Measurements from ENCODE around the gene CSNK2A2.

CSNK2A2 gene

DNA sequence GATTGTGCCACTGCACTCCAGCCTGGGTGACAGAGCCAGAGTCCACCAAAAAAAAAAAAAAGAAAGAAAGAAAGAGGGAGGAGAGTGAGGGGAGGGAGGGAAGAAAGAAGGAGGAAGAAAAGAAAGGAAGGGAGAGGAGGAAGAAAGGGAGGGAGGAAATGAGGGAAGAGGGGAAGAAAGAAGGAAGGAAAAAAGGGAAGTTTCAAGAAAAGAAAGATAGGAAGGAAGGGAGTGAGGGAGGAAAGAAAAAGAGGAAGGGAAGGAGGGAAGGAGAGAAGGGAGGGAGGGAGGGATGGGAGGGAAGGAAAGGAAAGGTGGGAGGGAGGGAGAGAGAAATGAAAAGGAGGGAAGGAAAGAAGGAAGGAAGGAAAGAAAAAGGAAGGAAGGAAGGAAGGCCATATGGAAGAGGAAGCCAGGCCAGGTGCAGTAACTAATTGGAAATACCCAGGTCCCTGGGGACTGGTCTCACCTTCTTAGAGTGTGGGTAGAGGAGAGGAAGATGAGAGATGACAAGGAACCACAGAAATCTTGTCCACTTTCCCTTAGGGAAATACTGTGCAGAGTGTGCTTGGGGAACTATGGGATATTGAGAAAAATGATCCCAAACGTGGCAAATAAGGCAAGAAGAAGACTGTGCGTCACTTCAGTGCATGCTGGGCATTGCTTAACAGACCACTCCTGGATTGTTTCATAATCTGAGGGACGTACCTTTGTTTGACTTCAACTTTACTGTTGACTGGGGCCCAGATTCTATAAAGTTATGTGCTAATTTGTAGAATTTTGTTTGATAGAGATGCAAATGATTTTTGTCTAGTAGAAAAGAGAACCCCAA is 15.1 kb upstream of the CSNK2A2 start:
- DNase-seq (no peak), ATAC-seq (no peak)
- H3K9me3 Mint-ChIP-seq, result no peaks in the 10 kb centered on the region
- H3K4me1 Mint-ChIP-seq, result peaks cover 2% of the 10 kb centered on the region
- H3K27ac Mint-ChIP-seq, result peak overlapping the region; percentile 44
- H3K36me3 Mint-ChIP-seq (ENCODE audit: low read depth), result no peaks in the 10 kb centered on the region
- peaks cover 27% of the 10 kb centered on the region for H3K27me3 Mint-ChIP-seq
- no peak overlapping the region for H3K4me3 Mint-ChIP-seq

DNA sequence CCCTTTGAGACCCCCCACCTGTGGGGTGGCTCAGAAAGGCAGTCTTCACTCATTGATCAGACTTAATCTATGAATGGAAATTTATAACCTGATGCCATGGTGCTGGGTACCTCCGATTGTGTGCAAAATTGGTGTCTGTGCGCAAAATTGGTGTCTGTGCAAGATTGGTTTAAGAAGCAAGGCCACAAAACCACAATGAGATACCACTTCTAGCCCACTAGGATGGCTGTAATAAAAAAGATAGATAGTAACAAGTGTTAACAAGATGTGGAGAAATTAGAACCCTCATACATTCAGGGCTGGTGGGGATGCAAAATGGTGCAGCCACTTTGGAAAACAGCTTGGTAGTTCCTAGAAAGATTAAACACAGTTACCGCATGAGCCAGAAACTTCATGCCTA is 13.9 kb upstream of the CSNK2A2 start:
- H3K27ac Mint-ChIP-seq, result no peak overlapping the region
- H3K4me1 Mint-ChIP-seq, result peaks cover 2% of the 10 kb centered on the region
- no peaks in the 10 kb centered on the region for H3K9me3 Mint-ChIP-seq
- H3K4me3 Mint-ChIP-seq, result no peak overlapping the region
- no peaks in the 10 kb centered on the region for H3K36me3 Mint-ChIP-seq (ENCODE audit: low read depth)
- no peak for ATAC-seq
- DNase-seq, result no peak
- H3K27me3 Mint-ChIP-seq, result peaks cover 22% of the 10 kb centered on the region

DNA sequence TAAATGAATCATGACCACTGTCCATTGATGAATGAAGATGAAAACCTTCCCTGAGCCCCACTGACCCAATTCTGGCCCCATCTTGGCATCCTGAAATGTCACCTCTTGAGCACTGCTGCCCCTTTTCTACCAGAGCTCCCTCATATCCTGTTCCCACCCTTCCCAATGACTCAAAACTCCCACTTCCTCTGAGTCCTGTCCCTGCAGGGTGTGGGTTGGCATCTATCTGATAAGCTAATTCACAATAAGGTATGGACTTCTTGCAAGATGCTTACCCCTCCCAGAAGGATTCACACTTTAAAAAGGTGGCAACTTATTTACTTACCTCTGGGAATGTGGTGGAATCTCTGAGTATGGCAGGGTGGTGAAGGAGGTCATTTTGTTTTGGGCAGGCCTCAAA is 13.3 kb upstream of the CSNK2A2 start:
- DNase-seq, result no peak
- ATAC-seq, result no peak
- Mint-ChIP-seq H3K27ac (no peak overlapping the region), H3K36me3 (ENCODE audit: low read depth) (no peaks in the 10 kb centered on the region), H3K9me3 (no peaks in the 10 kb centered on the region), H3K4me3 (no peak overlapping the region), H3K27me3 (peaks cover 19% of the 10 kb centered on the region), H3K4me1 (peaks cover 2% of the 10 kb centered on the region)

DNA sequence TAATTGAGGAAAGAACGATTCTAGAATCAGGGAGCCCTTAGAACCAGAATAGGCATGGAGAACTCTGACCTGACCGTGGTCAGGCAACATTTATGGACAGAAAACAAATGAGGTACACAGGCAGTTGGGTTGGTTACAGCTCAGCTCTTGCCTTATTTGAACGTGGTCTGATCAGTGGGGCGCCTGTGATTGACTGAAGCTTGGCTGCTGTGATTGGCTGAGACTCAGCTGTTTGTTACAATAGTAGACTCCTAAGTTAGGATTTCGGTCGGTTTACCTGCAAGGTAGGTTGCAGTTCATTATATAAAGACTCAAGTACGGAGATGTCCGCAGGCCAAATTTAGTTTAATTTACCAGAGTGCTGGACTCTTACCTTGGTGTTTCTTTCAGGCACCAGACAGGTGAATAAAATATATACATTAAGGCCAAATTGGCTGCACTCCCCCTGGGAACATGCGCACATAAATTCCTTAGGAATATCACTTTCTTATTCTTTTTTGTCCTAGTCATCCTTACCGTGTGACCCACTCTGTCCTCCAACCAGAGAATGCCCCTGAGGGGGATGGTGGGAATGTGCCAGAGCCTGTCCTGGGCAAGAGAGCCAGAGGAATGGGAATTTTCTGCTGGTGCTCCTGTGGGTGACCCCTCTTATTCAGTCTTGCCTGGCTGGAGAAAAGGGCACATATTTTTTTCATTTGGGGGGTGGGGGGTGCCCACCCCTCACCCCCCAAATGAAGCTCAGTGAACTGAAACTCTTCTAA is 7.5 kb upstream of the CSNK2A2 start:
- ATAC-seq, result no peak
- DNase-seq, result no peak
- H3K4me1 Mint-ChIP-seq, result no peaks in the 10 kb centered on the region
- H3K36me3 Mint-ChIP-seq (ENCODE audit: low read depth), result no peaks in the 10 kb centered on the region
- no peak overlapping the region for H3K27ac Mint-ChIP-seq
- no peak overlapping the region for H3K4me3 Mint-ChIP-seq
- peaks cover 12% of the 10 kb centered on the region for H3K27me3 Mint-ChIP-seq
- no peaks in the 10 kb centered on the region for H3K9me3 Mint-ChIP-seq

- no peak overlapping the region for H3K4me3 Mint-ChIP-seq
- peaks cover 17% of the 10 kb centered on the region for H3K27me3 Mint-ChIP-seq
- H3K27ac Mint-ChIP-seq, result no peak overlapping the region
- DNase-seq, result no peak
- no peaks in the 10 kb centered on the region for H3K9me3 Mint-ChIP-seq
- no peak for ATAC-seq
- peaks cover 10% of the 10 kb centered on the region for H3K4me1 Mint-ChIP-seq
- peaks cover 9% of the 10 kb centered on the region for H3K36me3 Mint-ChIP-seq (ENCODE audit: low read depth)
Observed at GRCh38 chr16:58201163-58201562, 3.3 kb upstream of the CSNK2A2 start.

DNA sequence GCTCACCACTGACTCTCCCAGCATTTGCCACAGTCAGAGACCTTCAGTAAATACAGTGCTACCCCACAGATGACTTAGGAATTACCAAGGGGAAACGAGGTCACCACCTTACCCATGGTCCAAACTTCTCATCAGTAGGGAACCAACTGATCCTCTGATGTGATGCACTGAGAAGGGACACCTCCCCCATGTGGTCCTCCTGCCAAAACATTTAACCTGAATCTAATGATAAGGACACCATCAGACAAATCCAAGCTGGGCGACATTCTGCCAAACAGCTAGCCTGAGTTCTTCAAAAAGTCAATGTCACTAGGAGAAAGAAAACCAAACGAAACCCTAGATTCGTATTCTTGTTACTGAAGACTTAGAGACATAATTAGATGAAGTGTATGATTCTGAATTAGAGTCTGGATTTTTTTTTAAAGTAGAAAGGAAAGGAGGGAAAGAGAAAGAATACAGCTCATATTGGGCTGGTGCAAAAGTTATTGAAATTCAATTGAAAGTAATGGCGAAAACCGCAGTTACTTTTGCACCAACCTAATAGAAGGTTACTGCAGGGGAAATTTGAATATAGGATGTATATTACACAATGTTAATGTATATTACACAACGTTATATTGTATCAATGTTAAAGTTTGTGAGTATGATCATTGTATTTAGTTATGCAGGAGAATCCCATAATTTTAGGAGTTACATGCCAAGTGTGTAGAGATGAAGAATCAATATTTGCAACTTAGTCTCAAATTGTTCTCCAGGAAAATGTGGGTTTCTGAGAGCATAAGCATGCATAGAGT is 2.3 kb upstream of the CSNK2A2 start:
- Mint-ChIP-seq H3K4me1 (peaks cover 19% of the 10 kb centered on the region), H3K36me3 (ENCODE audit: low read depth) (peaks cover 17% of the 10 kb centered on the region), H3K27ac (no peak overlapping the region), H3K4me3 (no peak overlapping the region), H3K9me3 (no peaks in the 10 kb centered on the region), H3K27me3 (peaks cover 15% of the 10 kb centered on the region)
- no peak for ATAC-seq
- DNase-seq, result no peak

GRCh38 chr16:58198803-58199411 is 1.0 kb upstream of the CSNK2A2 start:
- Mint-ChIP-seq H3K4me3 (peak overlapping the region; percentile 67), H3K36me3 (ENCODE audit: low read depth) (peaks cover 27% of the 10 kb centered on the region), H3K9me3 (no peaks in the 10 kb centered on the region), H3K27ac (peak overlapping the region; percentile 62), H3K27me3 (peaks cover 13% of the 10 kb centered on the region), H3K4me1 (peaks cover 32% of the 10 kb centered on the region)
- DNase-seq (no peak), ATAC-seq (no peak)

GRCh38 chr16:58197314-58198012 is 443 bp downstream of the CSNK2A2 start:
- H3K4me1 Mint-ChIP-seq, result peaks cover 43% of the 10 kb centered on the region

DNA sequence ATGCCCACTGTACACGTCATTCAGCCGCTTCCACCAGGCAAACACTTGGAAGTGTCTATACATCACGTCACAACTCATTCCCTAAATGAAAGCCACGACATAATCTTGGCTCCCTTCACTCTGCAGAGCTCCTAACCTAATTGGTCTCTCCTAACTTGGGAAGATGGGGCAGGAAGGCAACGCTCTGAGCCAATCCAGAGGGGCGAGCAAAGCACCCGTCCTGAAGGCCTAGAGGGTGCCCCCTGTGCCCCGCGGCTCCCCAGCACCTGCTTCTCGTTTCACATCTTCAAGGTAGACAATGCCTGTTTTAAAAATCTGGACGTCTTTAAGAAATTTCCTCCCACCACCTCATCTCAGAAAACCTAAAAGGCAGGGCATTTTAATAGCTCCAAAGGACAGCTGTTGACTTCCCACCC is 1.0 kb downstream of the CSNK2A2 start:
- DNase-seq (no peak), ATAC-seq (no peak)
- Mint-ChIP-seq H3K27ac (peak overlapping the region; percentile 86), H3K4me1 (peaks cover 47% of the 10 kb centered on the region), H3K36me3 (ENCODE audit: low read depth) (peaks cover 44% of the 10 kb centered on the region), H3K4me3 (peak overlapping the region; percentile 90), H3K27me3 (peaks cover 9% of the 10 kb centered on the region), H3K9me3 (no peaks in the 10 kb centered on the region)

More at GRCh38 chr16:58197314-58198012, 443 bp downstream of the CSNK2A2 start:
- no peaks in the 10 kb centered on the region for H3K9me3 Mint-ChIP-seq
- peaks cover 13% of the 10 kb centered on the region for H3K27me3 Mint-ChIP-seq
- H3K4me3 Mint-ChIP-seq, result peak overlapping the region; percentile 90
- ATAC-seq, result no peak
- no peak for DNase-seq
- H3K27ac Mint-ChIP-seq, result peak overlapping the region; percentile 86
- H3K36me3 Mint-ChIP-seq (ENCODE audit: low read depth), result peaks cover 40% of the 10 kb centered on the region

- H3K4me3 Mint-ChIP-seq, result peak overlapping the region; percentile 90
- H3K36me3 Mint-ChIP-seq (ENCODE audit: low read depth), result peaks cover 55% of the 10 kb centered on the region
- peaks cover 7% of the 10 kb centered on the region for H3K27me3 Mint-ChIP-seq
- DNase-seq, result no peak
- no peak overlapping the region for H3K27ac Mint-ChIP-seq
- H3K4me1 Mint-ChIP-seq, result peaks cover 57% of the 10 kb centered on the region
- no peaks in the 10 kb centered on the region for H3K9me3 Mint-ChIP-seq
- ATAC-seq, result no peak
Observed at GRCh38 chr16:58195771-58196170, 2.1 kb downstream of the CSNK2A2 start.

GRCh38 chr16:58195344-58195743 is 2.6 kb downstream of the CSNK2A2 start:
- H3K27me3 Mint-ChIP-seq, result peaks cover 4% of the 10 kb centered on the region
- no peak for ATAC-seq
- H3K27ac Mint-ChIP-seq, result no peak overlapping the region
- H3K4me3 Mint-ChIP-seq, result no peak overlapping the region
- peaks cover 59% of the 10 kb centered on the region for H3K36me3 Mint-ChIP-seq (ENCODE audit: low read depth)
- H3K4me1 Mint-ChIP-seq, result peaks cover 61% of the 10 kb centered on the region
- DNase-seq, result no peak
- no peaks in the 10 kb centered on the region for H3K9me3 Mint-ChIP-seq

- H3K27ac Mint-ChIP-seq, result no peak overlapping the region
- no peak overlapping the region for H3K4me3 Mint-ChIP-seq
- peaks cover 64% of the 10 kb centered on the region for H3K4me1 Mint-ChIP-seq
- ATAC-seq, result no peak
- no peaks in the 10 kb centered on the region for H3K27me3 Mint-ChIP-seq
- no peak for DNase-seq
- no peaks in the 10 kb centered on the region for H3K9me3 Mint-ChIP-seq
- H3K36me3 Mint-ChIP-seq (ENCODE audit: low read depth), result peaks cover 63% of the 10 kb centered on the region
Observed at GRCh38 chr16:58194790-58195189, 3.1 kb downstream of the CSNK2A2 start.

DNA sequence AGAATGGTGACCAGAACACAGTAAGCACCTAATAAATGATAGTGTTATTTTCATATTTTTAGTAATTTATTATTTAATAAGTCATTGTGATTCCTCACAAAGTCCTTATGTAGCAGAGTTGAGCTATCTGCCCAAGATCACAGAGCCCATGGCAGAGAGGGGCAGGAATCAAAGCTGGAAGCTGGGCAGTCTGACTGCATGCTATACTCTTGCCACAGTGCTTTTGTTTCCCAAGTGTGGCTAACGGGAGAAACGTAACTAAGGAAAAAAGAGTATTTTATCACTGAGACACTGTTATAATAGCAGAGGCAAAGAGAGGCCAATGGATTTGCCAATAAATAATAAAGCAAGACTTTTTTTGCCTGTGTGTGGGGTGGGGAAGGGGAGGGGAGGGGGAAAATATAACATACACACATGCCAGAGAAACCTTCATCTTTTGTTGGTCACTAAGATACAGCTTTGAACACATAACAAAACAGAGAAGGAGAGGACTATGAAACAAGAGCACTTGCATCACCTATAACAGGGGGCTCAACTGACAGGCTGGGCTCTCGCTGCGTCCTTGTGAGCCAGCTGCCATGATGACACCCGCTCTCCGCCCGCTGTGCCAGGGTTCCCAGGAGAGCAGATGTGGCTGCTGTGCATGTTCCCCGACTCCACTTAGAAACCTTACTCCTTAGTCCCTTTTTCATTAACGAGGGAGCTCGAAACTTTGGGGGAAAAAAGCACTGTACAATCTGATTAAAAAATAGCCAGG is 10.1 kb downstream of the CSNK2A2 start:
- no peaks in the 10 kb centered on the region for H3K27me3 Mint-ChIP-seq
- H3K36me3 Mint-ChIP-seq (ENCODE audit: low read depth), result peaks cover 82% of the 10 kb centered on the region
- no peak for ATAC-seq
- no peak overlapping the region for H3K4me3 Mint-ChIP-seq
- no peak for DNase-seq
- H3K9me3 Mint-ChIP-seq, result no peaks in the 10 kb centered on the region
- H3K4me1 Mint-ChIP-seq, result peaks cover 39% of the 10 kb centered on the region
- peak overlapping the region; percentile 60 for H3K27ac Mint-ChIP-seq
